WTC11 (cell line): Measurements from ENCODE around the gene TP73. TPM values are rescaled to one million over a fixed set of nuclear protein-coding genes. Genes with fewer than 3 reads are reported as not detected.

ENCODE experiments used
- ATAC-seq: fragments of 200-7000 bp; cut with Tn5 transposase; 2 replicates; pipeline ENCODE4 v1.10.0; 2021; ENCODE audit warnings: mild to moderate bottlenecking, moderate library complexity
- CTCF ChIA-PET: fragments of 300-600 bp; sonication (Branson Sonifier 250); formaldehyde crosslinking; loops from one replicate; lab custom pipeline; 2021; ENCODE audit warnings: antibody characterized with exemption; lab: Charles Lee
- POLR2A ChIA-PET: fragments of 350-600 bp; sonication (Branson Sonifier 250); formaldehyde crosslinking; loops from one replicate; lab custom pipeline; 2021; ENCODE audit warnings: antibody characterized with exemption; lab: Charles Lee
- DNase-seq: peaks from one replicate; pipeline ENCODE4 v3.0.0; 2021; ENCODE audit warnings: low spot score
- H3K27ac Mint-ChIP-seq: 2 replicates; pipeline ENCODE4 v1.8.0; 2021; ENCODE audit warnings: mixed read lengths
- H3K27me3 Mint-ChIP-seq: 2 replicates; pipeline ENCODE4 v1.8.0; 2021; ENCODE audit warnings: low read depth, mild to moderate bottlenecking, moderate library complexity, mixed read lengths
- H3K36me3 Mint-ChIP-seq: 2 replicates; pipeline ENCODE4 v1.8.0; 2021; ENCODE audit warnings: mixed read lengths
- H3K4me1 Mint-ChIP-seq: 2 replicates; pipeline ENCODE4 v1.8.0; 2022; ENCODE audit warnings: mixed read lengths
- H3K4me3 Mint-ChIP-seq: 2 replicates; pipeline ENCODE4 v1.8.0; 2021; ENCODE audit warnings: mild to moderate bottlenecking, moderate library complexity, mixed read lengths
- H3K9me3 Mint-ChIP-seq: 2 replicates; pipeline ENCODE4 v1.8.0; 2021; ENCODE audit warnings: mixed read lengths
- AFF4 ChIP-seq: sonication (generic); formaldehyde crosslinking; IDR thresholded peaks from 2 replicates; pipeline ENCODE4 v1.8.1; 2023; ENCODE audit warnings: mild to moderate bottlenecking, missing genetic modification reagents, borderline replicate concordance
- ATF2 ChIP-seq: sonication (generic); formaldehyde crosslinking; IDR thresholded peaks from 2 replicates; pipeline ENCODE4 v1.8.1; 2022; ENCODE audit warnings: low read depth, missing genetic modification reagents, borderline replicate concordance
- CTCF ChIP-seq: fragments of 200-600 bp; IDR thresholded peaks from 2 replicates; pipeline ENCODE4 v1.8.0; 2022; ENCODE audit warnings: antibody characterized with exemption
- ELF4 ChIP-seq: sonication (generic); formaldehyde crosslinking; IDR thresholded peaks from 2 replicates; pipeline ENCODE4 v1.8.1; 2022; ENCODE audit warnings: low read depth, mild to moderate bottlenecking, moderate library complexity, missing genetic modification reagents
- ESRRA ChIP-seq: sonication (generic); formaldehyde crosslinking; IDR thresholded peaks from 2 replicates; pipeline ENCODE4 v1.8.1; 2022; ENCODE audit warnings: mild to moderate bottlenecking, missing genetic modification reagents, borderline replicate concordance
- FOXJ3 ChIP-seq: sonication (generic); formaldehyde crosslinking; IDR thresholded peaks from 2 replicates; pipeline ENCODE4 v1.9.0; 2021; ENCODE audit warnings: missing genetic modification reagents, mild to moderate bottlenecking, borderline replicate concordance
- HMGA2 ChIP-seq: fragments of 250-450 bp; sonication (Bioruptor Pico); IDR thresholded peaks from 2 replicates; pipeline ENCODE4 v1.4.0; 2021; ENCODE audit warnings: mild to moderate bottlenecking, moderate library complexity
- NR1H2 ChIP-seq: sonication (generic); formaldehyde crosslinking; IDR thresholded peaks from 2 replicates; pipeline ENCODE4 v1.9.0; 2021; ENCODE audit warnings: mild to moderate bottlenecking, moderate library complexity, missing genetic modification reagents
- PRRX2 ChIP-seq: fragments of 250-450 bp; sonication (Bioruptor Pico); IDR thresholded peaks from 2 replicates; pipeline ENCODE4 v1.8.0; 2021; ENCODE audit warnings: mild to moderate bottlenecking
- TEAD1 ChIP-seq: sonication (generic); formaldehyde crosslinking; IDR thresholded peaks from 2 replicates; pipeline ENCODE4 v1.8.0; 2022; ENCODE audit warnings: mild to moderate bottlenecking, missing genetic modification reagents
- TP53 ChIP-seq: sonication (generic); formaldehyde crosslinking; IDR thresholded peaks from 2 replicates; pipeline ENCODE4 v1.8.1; 2023; ENCODE audit warnings: mild to moderate bottlenecking, missing genetic modification reagents
- ZBTB21 ChIP-seq: sonication (generic); formaldehyde crosslinking; IDR thresholded peaks from 2 replicates; pipeline ENCODE4 v1.8.1; 2023; ENCODE audit warnings: mild to moderate bottlenecking, missing genetic modification reagents, borderline replicate concordance
- ZNF138 ChIP-seq: sonication (generic); formaldehyde crosslinking; conservative IDR thresholded peaks from 2 replicates; pipeline ENCODE4 v1.8.1; 2022; ENCODE audit warnings: mild to moderate bottlenecking, moderate library complexity, missing genetic modification reagents
- ZNF263 ChIP-seq: sonication (generic); formaldehyde crosslinking; IDR thresholded peaks from 2 replicates; pipeline ENCODE4 v1.8.1; 2022; ENCODE audit warnings: low read depth, mild to moderate bottlenecking, moderate library complexity, missing genetic modification reagents
- ZNF423 ChIP-seq: fragments of 250-450 bp; sonication (Bioruptor Pico); IDR thresholded peaks from 2 replicates; pipeline ENCODE4 v2.1.2; 2022; ENCODE audit warnings: mild to moderate bottlenecking, moderate library complexity
- total RNA-seq: library from RNA; stranded (reverse); gene quantifications from 3 replicates; pipeline ENCODE4 v1.2.3, GENCODE V29; 2021
- TF ChIP-seq, protein P1 (sequence below): sonication (generic); formaldehyde crosslinking; IDR thresholded peaks from 2 replicates; pipeline ENCODE4 v1.8.0; 2022; ENCODE audit warnings: mild to moderate bottlenecking, missing genetic modification reagents
- TF ChIP-seq, protein P2 (sequence below): sonication (generic); formaldehyde crosslinking; IDR thresholded peaks from 2 replicates; pipeline ENCODE4 v1.8.1; 2023; ENCODE audit warnings: mild to moderate bottlenecking, missing genetic modification reagents
- TF ChIP-seq, protein P3 (sequence below): sonication (generic); formaldehyde crosslinking; conservative IDR thresholded peaks from 2 replicates; pipeline ENCODE4 v1.8.1; 2022; ENCODE audit warnings: mild to moderate bottlenecking, missing genetic modification reagents
- TF ChIP-seq, protein P4 (sequence below): sonication (generic); formaldehyde crosslinking; IDR thresholded peaks from 2 replicates; pipeline ENCODE4 v1.8.1; 2022; ENCODE audit warnings: missing genetic modification reagents, borderline replicate concordance
- TF ChIP-seq, protein P5 (sequence below): sonication (generic); formaldehyde crosslinking; IDR thresholded peaks from 2 replicates; pipeline ENCODE4 v1.8.0; 2022; ENCODE audit warnings: mild to moderate bottlenecking, missing genetic modification reagents

TP73 gene
- total RNA-seq, 1 experiment from 2014 or later: 5.7 TPM

GRCh38 chr1:3617806-3618345 lies 34.4 kb upstream of the TP73 start (continued):
- TF ChIP-seq ATF2 (CRISPR knock-in tag): no peak
- no peak for TF ChIP-seq CTCF
- no peak for TF ChIP-seq ZNF263
- TF ChIP-seq AFF4 (CRISPR knock-in tag): no peak
- TF ChIP-seq TEAD1 (CRISPR knock-in tag): no peak

- Mint-ChIP-seq H3K4me1 (peaks cover 24% of the 10 kb centered on the region), H3K27ac (no peak overlapping the region), H3K4me3 (no peak overlapping the region), H3K36me3 (no peaks in the 10 kb centered on the region), H3K27me3 (peaks cover 8% of the 10 kb centered on the region)
- DNase-seq (no peak), ATAC-seq (peak; percentile 33)
- POLR2A ChIA-PET: interaction anchor here (1.0 kb wide), 1 partner anchor 128 kb away, joined by 4 read pairs; no protein-coding TSS in a partner anchor
- TF ChIP-seq HMGA2: no peak
- no peak for TF ChIP-seq FOXJ3 (CRISPR knock-in tag)
- no peak for TF ChIP-seq TP53 (CRISPR knock-in tag)
- TF ChIP-seq ESRRA (CRISPR knock-in tag): no peak
- TF ChIP-seq ZNF138 (CRISPR knock-in tag): no peak
- no peak for TF ChIP-seq ZNF423 (CRISPR knock-in tag)
- TF ChIP-seq, protein P1, sequence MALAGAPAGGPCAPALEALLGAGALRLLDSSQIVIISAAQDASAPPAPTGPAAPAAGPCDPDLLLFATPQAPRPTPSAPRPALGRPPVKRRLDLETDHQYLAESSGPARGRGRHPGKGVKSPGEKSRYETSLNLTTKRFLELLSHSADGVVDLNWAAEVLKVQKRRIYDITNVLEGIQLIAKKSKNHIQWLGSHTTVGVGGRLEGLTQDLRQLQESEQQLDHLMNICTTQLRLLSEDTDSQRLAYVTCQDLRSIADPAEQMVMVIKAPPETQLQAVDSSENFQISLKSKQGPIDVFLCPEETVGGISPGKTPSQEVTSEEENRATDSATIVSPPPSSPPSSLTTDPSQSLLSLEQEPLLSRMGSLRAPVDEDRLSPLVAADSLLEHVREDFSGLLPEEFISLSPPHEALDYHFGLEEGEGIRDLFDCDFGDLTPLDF (CRISPR knock-in tag): no peak
- TF ChIP-seq PRRX2 (CRISPR knock-in tag): no peak
- TF ChIP-seq NR1H2 (CRISPR knock-in tag): no peak
- TF ChIP-seq, protein P2, sequence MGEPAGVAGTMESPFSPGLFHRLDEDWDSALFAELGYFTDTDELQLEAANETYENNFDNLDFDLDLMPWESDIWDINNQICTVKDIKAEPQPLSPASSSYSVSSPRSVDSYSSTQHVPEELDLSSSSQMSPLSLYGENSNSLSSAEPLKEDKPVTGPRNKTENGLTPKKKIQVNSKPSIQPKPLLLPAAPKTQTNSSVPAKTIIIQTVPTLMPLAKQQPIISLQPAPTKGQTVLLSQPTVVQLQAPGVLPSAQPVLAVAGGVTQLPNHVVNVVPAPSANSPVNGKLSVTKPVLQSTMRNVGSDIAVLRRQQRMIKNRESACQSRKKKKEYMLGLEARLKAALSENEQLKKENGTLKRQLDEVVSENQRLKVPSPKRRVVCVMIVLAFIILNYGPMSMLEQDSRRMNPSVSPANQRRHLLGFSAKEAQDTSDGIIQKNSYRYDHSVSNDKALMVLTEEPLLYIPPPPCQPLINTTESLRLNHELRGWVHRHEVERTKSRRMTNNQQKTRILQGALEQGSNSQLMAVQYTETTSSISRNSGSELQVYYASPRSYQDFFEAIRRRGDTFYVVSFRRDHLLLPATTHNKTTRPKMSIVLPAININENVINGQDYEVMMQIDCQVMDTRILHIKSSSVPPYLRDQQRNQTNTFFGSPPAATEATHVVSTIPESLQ (CRISPR knock-in tag): no peak
- no peak for TF ChIP-seq ZBTB21 (CRISPR knock-in tag)
- TF ChIP-seq, protein P3, sequence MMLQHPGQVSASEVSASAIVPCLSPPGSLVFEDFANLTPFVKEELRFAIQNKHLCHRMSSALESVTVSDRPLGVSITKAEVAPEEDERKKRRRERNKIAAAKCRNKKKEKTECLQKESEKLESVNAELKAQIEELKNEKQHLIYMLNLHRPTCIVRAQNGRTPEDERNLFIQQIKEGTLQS (CRISPR knock-in tag): no peak
- TF ChIP-seq, protein P4, sequence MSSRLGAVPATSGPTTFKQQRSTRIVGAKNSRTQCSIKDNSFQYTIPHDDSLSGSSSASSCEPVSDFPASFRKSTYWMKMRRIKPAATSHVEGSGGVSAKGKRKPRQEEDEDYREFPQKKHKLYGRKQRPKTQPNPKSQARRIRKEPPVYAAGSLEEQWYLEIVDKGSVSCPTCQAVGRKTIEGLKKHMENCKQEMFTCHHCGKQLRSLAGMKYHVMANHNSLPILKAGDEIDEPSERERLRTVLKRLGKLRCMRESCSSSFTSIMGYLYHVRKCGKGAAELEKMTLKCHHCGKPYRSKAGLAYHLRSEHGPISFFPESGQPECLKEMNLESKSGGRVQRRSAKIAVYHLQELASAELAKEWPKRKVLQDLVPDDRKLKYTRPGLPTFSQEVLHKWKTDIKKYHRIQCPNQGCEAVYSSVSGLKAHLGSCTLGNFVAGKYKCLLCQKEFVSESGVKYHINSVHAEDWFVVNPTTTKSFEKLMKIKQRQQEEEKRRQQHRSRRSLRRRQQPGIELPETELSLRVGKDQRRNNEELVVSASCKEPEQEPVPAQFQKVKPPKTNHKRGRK: no peak
- TF ChIP-seq ELF4 (CRISPR knock-in tag): no peak
- TF ChIP-seq, protein P5, sequence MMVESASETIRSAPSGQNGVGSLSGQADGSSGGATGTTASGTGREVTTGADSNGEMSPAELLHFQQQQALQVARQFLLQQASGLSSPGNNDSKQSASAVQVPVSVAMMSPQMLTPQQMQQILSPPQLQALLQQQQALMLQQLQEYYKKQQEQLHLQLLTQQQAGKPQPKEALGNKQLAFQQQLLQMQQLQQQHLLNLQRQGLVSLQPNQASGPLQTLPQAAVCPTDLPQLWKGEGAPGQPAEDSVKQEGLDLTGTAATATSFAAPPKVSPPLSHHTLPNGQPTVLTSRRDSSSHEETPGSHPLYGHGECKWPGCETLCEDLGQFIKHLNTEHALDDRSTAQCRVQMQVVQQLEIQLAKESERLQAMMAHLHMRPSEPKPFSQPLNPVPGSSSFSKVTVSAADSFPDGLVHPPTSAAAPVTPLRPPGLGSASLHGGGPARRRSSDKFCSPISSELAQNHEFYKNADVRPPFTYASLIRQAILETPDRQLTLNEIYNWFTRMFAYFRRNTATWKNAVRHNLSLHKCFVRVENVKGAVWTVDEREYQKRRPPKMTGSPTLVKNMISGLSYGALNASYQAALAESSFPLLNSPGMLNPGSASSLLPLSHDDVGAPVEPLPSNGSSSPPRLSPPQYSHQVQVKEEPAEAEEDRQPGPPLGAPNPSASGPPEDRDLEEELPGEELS (CRISPR knock-in tag): no peak
- TF ChIP-seq, all 79 proteins: peak for 0
- no peaks in the 10 kb centered on the region for H3K9me3 Mint-ChIP-seq
- CTCF ChIA-PET: interaction anchor here (0.6 to 3.9 kb wide), 55 partner anchors 8 to 1419 kb away, joined by 3 to 86 read pairs (median 5); partner anchors contain the start of genes MEGF6 and TP73
Observed at GRCh38 chr1:3618531-3618880, 33.8 kb upstream of the TP73 start.
